OCI-LY1 (cell line): ENCODE data around the gene LAMA4.

Experiments used
- H2AFZ ChIP-seq: fragments of 200-600 bp; sonication (generic), shearing (Covaris generic); 2 replicates; pipeline ENCODE4 v1.6.0; 2014; ENCODE audit warnings: antibody characterized with exemption, mild to moderate bottlenecking, low read length
- H3F3A ChIP-seq: fragments of 200-600 bp; sonication (generic), shearing (Covaris generic); 2 replicates; pipeline ENCODE4 v1.6.0; 2014; ENCODE audit warnings: mild to moderate bottlenecking, antibody characterized with exemption, low read length, moderate library complexity; ENCODE audit not compliant: insufficient read depth
- H3K27ac ChIP-seq: fragments of 200-600 bp; sonication (generic); 2 replicates; pipeline ENCODE4 v1.5.1; 2014; ENCODE audit warnings: low read length, mixed run types, mild to moderate bottlenecking, low read depth; ENCODE audit not compliant: poor library complexity, severe bottlenecking
- H3K27me3 ChIP-seq: fragments of 200-600 bp; sonication (generic); 2 replicates; pipeline ENCODE4 v1.6.0; 2014; ENCODE audit warnings: antibody characterized with exemption, mild to moderate bottlenecking, low read length, moderate library complexity; ENCODE audit not compliant: insufficient read depth
- H3K36me3 ChIP-seq: fragments of 200-600 bp; sonication (generic); 2 replicates; pipeline ENCODE4 v1.6.1; 2014; ENCODE audit warnings: mild to moderate bottlenecking, antibody characterized with exemption, low read length, moderate library complexity, mixed read lengths; ENCODE audit not compliant: insufficient read depth
- H3K4me1 ChIP-seq: fragments of 200-600 bp; sonication (generic); 2 replicates; pipeline ENCODE4 v1.5.1; 2014; ENCODE audit warnings: mild to moderate bottlenecking, low read length, moderate library complexity; ENCODE audit not compliant: insufficient read depth, severe bottlenecking
- H3K4me2 ChIP-seq: fragments of 200-600 bp; sonication (generic), shearing (Covaris generic); 2 replicates; pipeline ENCODE4 v1.6.1; 2014; ENCODE audit warnings: low read length
- H3K4me3 ChIP-seq: fragments of 200-600 bp; sonication (generic); 2 replicates; pipeline ENCODE4 v1.5.1; 2014; ENCODE audit warnings: low read length, low read depth, mild to moderate bottlenecking, mixed read lengths; ENCODE audit not compliant: poor library complexity, severe bottlenecking
- H3K79me2 ChIP-seq: fragments of 200-600 bp; shearing (Covaris generic); 2 replicates; pipeline ENCODE4 v1.6.1; 2016; ENCODE audit warnings: mixed run types, low read length, mixed read lengths; ENCODE audit not compliant: insufficient read depth
- H3K9ac ChIP-seq: fragments of 200-600 bp; sonication (generic), shearing (Covaris generic); 2 replicates; pipeline ENCODE4 v1.6.1; 2014; ENCODE audit warnings: mild to moderate bottlenecking, low read length, mixed read lengths
- H3K9me2 ChIP-seq: fragments of 200-600 bp; sonication (generic), shearing (Covaris generic); 2 replicates; pipeline ENCODE4 v1.6.1; 2014; ENCODE audit warnings: low read depth, mild to moderate bottlenecking, low read length, mixed read lengths
- H3K9me3 ChIP-seq: fragments of 200-600 bp; shearing (Covaris generic); 2 replicates; pipeline ENCODE4 v1.6.1; 2014; ENCODE audit warnings: low read length, mixed read lengths
- H4K20me1 ChIP-seq: fragments of 200-600 bp; sonication (generic), shearing (Covaris generic); 2 replicates; pipeline ENCODE4 v1.6.0; 2016; ENCODE audit warnings: mild to moderate bottlenecking, low read length; ENCODE audit not compliant: insufficient read depth
- EZH2 ChIP-seq: fragments of 200-600 bp; sonication (generic), shearing (Covaris generic); IDR thresholded peaks from 2 replicates; pipeline ENCODE4 v1.8.0; 2017; ENCODE audit warnings: borderline replicate concordance, mixed run types, mild to moderate bottlenecking, antibody characterized with exemption, low read length, moderate library complexity, mixed read lengths
- TF ChIP-seq, protein P1 (sequence below): fragments of 200-600 bp; sonication (generic), shearing (Covaris generic); IDR thresholded peaks from 2 replicates; pipeline ENCODE4 v1.5.1; 2017; ENCODE audit warnings: mild to moderate bottlenecking, antibody characterized with exemption, low read length, moderate library complexity, mixed read lengths

The LAMA4 gene

DNA sequence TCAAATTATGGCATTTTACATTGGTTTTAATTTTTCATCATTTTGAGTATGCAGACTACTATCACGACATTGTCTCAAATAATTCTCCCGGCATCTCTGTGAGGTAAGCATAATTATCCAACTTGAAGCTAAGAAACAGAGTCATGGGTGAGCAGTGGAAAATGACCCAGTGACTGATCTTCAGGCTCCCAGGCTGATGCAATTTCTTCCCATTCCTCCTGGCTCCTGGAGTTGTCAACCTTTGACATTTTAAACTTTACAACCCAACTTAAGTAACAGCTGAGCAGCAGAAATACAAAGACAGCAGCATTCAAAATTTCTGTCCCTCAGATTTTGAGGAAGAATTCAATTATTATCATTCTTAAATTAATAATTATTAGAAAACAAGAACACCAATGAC lies 13.7 kb upstream of the LAMA4 start:
- no peaks in the 10 kb centered on the region for H4K20me1 ChIP-seq
- no peak overlapping the region for H2AFZ ChIP-seq
- H3K4me3 ChIP-seq = no peak overlapping the region
- TF ChIP-seq EZH2 = no peak
- TF ChIP-seq, protein P1, sequence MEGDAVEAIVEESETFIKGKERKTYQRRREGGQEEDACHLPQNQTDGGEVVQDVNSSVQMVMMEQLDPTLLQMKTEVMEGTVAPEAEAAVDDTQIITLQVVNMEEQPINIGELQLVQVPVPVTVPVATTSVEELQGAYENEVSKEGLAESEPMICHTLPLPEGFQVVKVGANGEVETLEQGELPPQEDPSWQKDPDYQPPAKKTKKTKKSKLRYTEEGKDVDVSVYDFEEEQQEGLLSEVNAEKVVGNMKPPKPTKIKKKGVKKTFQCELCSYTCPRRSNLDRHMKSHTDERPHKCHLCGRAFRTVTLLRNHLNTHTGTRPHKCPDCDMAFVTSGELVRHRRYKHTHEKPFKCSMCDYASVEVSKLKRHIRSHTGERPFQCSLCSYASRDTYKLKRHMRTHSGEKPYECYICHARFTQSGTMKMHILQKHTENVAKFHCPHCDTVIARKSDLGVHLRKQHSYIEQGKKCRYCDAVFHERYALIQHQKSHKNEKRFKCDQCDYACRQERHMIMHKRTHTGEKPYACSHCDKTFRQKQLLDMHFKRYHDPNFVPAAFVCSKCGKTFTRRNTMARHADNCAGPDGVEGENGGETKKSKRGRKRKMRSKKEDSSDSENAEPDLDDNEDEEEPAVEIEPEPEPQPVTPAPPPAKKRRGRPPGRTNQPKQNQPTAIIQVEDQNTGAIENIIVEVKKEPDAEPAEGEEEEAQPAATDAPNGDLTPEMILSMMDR = no peak
- H3K9me2 ChIP-seq = no peaks in the 10 kb centered on the region
- H3K27me3 ChIP-seq = no peaks in the 10 kb centered on the region
- no peaks in the 10 kb centered on the region for H3K9me3 ChIP-seq
- H3F3A ChIP-seq = no peaks in the 10 kb centered on the region
- H3K27ac ChIP-seq = no peak overlapping the region
- no peak overlapping the region for H3K9ac ChIP-seq
- H3K36me3 ChIP-seq = no peaks in the 10 kb centered on the region
- H3K79me2 ChIP-seq = no peaks in the 10 kb centered on the region
- no peak overlapping the region for H3K4me2 ChIP-seq
- no peaks in the 10 kb centered on the region for H3K4me1 ChIP-seq

DNA sequence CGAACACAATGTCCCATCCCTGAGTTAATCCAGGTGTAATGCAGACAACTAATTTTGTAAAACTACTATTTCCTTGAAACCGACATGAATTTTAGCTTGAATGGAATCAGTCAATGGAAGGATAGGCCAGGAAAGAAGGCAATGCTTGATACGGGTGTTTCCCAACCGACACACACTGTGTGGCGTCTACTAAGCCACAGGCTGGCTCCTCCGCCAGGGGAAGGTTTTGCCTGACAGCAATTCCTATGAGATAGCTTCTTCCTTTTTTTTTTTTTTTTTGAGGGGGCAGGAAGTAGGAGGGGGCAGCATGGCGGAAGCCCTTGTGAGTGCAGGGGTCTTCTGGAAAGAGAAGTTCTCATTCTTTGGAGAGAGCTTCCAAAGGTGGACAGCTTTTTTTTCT lies 12.0 kb upstream of the LAMA4 start:
- TF ChIP-seq EZH2 = no peak
- TF ChIP-seq, protein P1 = no peak
- Histone ChIP-seq H4K20me1 (no peaks in the 10 kb centered on the region), H3K4me3 (no peak overlapping the region), H2AFZ (no peak overlapping the region), H3K9me2 (no peaks in the 10 kb centered on the region), H3K36me3 (no peaks in the 10 kb centered on the region), H3K79me2 (no peaks in the 10 kb centered on the region), H3K27ac (no peak overlapping the region), H3K4me2 (no peak overlapping the region), H3K4me1 (no peaks in the 10 kb centered on the region), H3K9me3 (no peaks in the 10 kb centered on the region), H3K9ac (no peak overlapping the region), H3K27me3 (no peaks in the 10 kb centered on the region), H3F3A (no peaks in the 10 kb centered on the region)

DNA sequence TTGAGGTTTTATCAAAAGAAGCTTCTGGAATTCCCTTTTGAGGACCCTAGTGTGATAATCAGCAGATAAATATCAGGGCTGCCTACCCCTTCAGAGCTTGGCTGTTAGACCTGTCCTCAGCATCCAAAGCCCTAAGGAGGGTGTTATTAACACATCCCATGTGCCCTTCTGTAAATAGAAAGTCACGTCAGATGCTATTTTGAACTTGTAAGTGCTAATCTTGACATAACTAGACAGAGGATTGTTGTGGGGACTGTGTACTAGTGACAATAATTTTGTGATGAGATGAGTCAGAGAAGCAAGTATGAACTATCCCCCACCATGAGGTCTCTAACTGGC lies 4.9 kb upstream of the LAMA4 start:
- Histone ChIP-seq H4K20me1 (no peaks in the 10 kb centered on the region), H3K9me2 (no peaks in the 10 kb centered on the region), H3K27ac (no peak overlapping the region), H3K36me3 (no peaks in the 10 kb centered on the region), H3K4me1 (no peaks in the 10 kb centered on the region), H3K27me3 (no peaks in the 10 kb centered on the region), H3K4me2 (no peak overlapping the region), H3K4me3 (no peak overlapping the region), H2AFZ (no peak overlapping the region), H3K79me2 (no peaks in the 10 kb centered on the region), H3K9me3 (no peaks in the 10 kb centered on the region), H3F3A (no peaks in the 10 kb centered on the region), H3K9ac (no peak overlapping the region)
- TF ChIP-seq, protein P1 = no peak
- TF ChIP-seq EZH2 = no peak
